ENCODE data around the gene BROX.
"Not testable (repeated sequence)": the region's sequence is repeated elsewhere in the genome, so short reads cannot be mapped to it uniquely, and the experiment has no call there.

Gene BROX

GRCh38 chr1:222712253-222713090, at the start of gene BROX, which contains the start of gene AIDA:
Gene BROX, plus strand, starts transcription at chr1:222712564. Its CDS starts 3,136 bp downstream, at chr1:222715700.
Gene AIDA, minus strand, starts transcription at chr1:222712491. Its CDS starts 174 bp downstream, at chr1:222712317.
- TF ChIP-seq, protein P1, sequence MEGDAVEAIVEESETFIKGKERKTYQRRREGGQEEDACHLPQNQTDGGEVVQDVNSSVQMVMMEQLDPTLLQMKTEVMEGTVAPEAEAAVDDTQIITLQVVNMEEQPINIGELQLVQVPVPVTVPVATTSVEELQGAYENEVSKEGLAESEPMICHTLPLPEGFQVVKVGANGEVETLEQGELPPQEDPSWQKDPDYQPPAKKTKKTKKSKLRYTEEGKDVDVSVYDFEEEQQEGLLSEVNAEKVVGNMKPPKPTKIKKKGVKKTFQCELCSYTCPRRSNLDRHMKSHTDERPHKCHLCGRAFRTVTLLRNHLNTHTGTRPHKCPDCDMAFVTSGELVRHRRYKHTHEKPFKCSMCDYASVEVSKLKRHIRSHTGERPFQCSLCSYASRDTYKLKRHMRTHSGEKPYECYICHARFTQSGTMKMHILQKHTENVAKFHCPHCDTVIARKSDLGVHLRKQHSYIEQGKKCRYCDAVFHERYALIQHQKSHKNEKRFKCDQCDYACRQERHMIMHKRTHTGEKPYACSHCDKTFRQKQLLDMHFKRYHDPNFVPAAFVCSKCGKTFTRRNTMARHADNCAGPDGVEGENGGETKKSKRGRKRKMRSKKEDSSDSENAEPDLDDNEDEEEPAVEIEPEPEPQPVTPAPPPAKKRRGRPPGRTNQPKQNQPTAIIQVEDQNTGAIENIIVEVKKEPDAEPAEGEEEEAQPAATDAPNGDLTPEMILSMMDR (IDR thresholded peaks at IDR 0.05; ENCODE audit: low read depth, low read length): no peak
- peak; percentile 85 for DNase-seq
- H3K27me3 ChIP-seq (ENCODE audit: insufficient read depth, low read depth, severe bottlenecking): no peaks in the 10 kb centered on the region
- H3K36me3 ChIP-seq: no peaks in the 10 kb centered on the region
- no peaks in the 10 kb centered on the region for H3K9me3 ChIP-seq (ENCODE audit: severe bottlenecking)
- peak within 1 kb of the TSS; percentile 94 for H3K27ac ChIP-seq
- peak within 1 kb of the TSS; percentile 95 for H3K4me3 ChIP-seq (ENCODE audit: low read depth, low read length)

DNA sequence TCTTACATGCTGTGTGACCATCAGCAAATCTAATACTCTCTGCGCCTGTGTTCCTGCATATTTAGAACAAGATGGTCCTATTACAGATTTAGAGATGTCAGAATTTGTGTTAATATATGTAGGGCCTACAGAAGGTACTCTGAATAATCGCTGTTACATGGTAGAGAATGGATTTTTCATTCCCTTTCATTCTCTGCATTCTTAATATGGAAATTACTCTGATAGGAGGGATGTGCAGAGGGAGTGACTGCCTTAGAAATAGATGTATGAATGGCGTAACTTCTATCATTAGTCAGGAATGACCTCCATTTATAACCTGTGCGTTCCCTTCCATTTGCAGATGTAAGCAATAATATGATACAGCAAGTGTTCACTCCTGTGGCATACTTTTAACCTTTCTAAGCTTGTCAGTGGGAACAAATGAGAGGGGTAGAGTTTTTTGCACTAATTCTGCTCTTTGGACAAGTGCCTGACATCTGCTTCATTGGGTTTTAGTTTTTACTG, 48.9 kb upstream of the BROX start:
- DNase-seq: no peak
- H3K27ac ChIP-seq: no peak overlapping the region
- TF ChIP-seq, protein P1 (IDR thresholded peaks at IDR 0.05; ENCODE audit: low read depth, low read length): no peak
- no peaks in the 10 kb centered on the region for H3K9me3 ChIP-seq (ENCODE audit: severe bottlenecking)
- H3K36me3 ChIP-seq: peaks cover 6% of the 10 kb centered on the region; the same call in 1 of the 2 replicates
- H3K4me3 ChIP-seq (ENCODE audit: low read depth, low read length): no peak overlapping the region
- no peaks in the 10 kb centered on the region for H3K27me3 ChIP-seq (ENCODE audit: insufficient read depth, low read depth, severe bottlenecking)

GRCh38 chr1:222665964-222666363, 46.4 kb upstream of the BROX start:
- TF ChIP-seq, protein P1 (IDR thresholded peaks at IDR 0.05; ENCODE audit: low read depth, low read length): no peak
- no peak overlapping the region for H3K4me3 ChIP-seq (ENCODE audit: low read depth, low read length)
- H3K36me3 ChIP-seq: peaks cover 3% of the 10 kb centered on the region; the same call in 1 of the 2 replicates
- H3K27ac ChIP-seq: no peak overlapping the region
- H3K27me3 ChIP-seq (ENCODE audit: insufficient read depth, low read depth, severe bottlenecking): no peaks in the 10 kb centered on the region
- DNase-seq: no peak
- no peaks in the 10 kb centered on the region for H3K9me3 ChIP-seq (ENCODE audit: severe bottlenecking)

DNA sequence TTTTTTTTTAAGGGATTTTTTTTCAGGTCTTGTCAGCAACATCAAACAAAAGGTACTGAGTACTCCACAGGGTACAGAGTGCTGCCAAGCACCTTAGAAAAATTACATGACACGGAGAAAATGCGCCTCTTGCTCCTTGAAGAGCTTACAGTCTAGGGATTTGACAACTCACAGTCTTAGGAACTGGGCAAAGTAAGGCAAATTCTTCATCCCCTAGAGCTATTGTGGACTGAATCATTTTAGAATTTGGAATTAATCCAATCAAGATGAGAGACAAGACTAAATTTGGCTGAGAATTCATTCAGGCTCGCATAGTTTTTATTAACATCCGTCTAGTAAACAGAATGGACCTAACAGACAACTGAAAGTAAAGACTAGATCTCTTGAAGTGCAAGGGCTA, 44.2 kb upstream of the BROX start:
- not testable (repeated sequence) for H3K36me3 ChIP-seq; H3K4me3 ChIP-seq (ENCODE audit: low read depth, low read length); H3K27ac ChIP-seq; H3K9me3 ChIP-seq (ENCODE audit: severe bottlenecking); DNase-seq; H3K27me3 ChIP-seq (ENCODE audit: insufficient read depth, low read depth, severe bottlenecking)

- H3K9me3 ChIP-seq (ENCODE audit: severe bottlenecking); DNase-seq; H3K4me3 ChIP-seq (ENCODE audit: low read depth, low read length); H3K27ac ChIP-seq; H3K36me3 ChIP-seq; H3K27me3 ChIP-seq (ENCODE audit: insufficient read depth, low read depth, severe bottlenecking): not testable (repeated sequence)
Observed at GRCh38 chr1:222669107-222669506, 43.3 kb upstream of the BROX start.

DNA sequence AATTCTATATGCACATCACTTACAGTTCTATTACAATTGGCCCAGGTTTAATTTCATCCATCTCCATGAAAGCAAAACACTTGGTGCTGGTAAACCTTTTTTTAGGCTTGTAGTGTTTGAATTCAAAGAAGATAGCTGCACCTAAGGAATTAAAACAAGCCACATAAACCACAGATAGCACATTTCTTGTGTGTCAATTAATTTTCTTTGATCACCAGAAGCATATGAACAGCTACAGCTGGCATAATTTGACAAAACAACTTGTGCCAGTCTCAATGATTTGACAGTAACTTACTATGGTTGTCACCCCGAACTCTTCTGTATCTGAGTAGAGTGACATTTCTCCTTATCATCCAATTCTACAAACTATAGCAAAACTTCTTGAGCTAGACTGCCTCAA, 42.3 kb upstream of the BROX start:
- no peak for DNase-seq
- Histone ChIP-seq H3K4me3 (ENCODE audit: low read depth, low read length) (no peak overlapping the region), H3K9me3 (ENCODE audit: severe bottlenecking) (no peaks in the 10 kb centered on the region), H3K27ac (no peak overlapping the region), H3K27me3 (ENCODE audit: insufficient read depth, low read depth, severe bottlenecking) (no peaks in the 10 kb centered on the region), H3K36me3 (no peaks in the 10 kb centered on the region)
- TF ChIP-seq, protein P1 (IDR thresholded peaks at IDR 0.05; ENCODE audit: low read depth, low read length): no peak
